HG03045 (cell line): ENCODE measurements around the gene SLC18A2.

Experiments
- ATAC-seq: cut with Tn5 transposase; IDR thresholded peaks from one replicate; pipeline ENCODE4 v1.9.1; 2021; ENCODE audit warnings: mild to moderate bottlenecking, moderate library complexity; ENCODE audit not compliant: unreplicated experiment

SLC18A2 gene

DNA sequence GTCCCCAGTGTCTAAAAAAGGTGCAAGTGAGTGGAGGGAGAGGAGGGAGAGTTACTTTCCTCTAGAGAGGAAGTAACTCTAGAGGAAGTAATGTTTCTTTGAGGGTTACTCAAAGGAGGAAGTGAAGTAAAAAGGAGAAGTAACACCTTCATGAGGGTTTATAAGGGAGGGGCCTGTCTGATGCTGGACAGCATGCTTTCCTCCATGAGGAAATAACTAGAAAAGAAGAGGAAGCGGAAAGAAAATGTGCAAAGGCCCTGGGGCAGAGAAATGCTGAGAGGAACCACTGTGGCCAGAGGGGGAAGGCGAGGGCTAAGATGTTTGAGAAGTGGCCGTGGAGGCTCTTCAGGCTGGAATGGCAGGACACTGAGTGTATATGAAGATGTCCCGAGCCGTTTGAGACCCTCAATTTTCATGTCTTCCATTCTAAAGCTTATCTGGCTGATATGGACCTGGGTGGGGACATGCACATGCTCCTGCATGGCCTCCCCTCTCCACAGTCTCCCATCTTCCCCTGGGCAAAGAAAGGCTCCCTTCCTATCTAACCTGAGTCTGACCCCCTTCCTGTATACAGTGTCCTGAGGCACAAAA is 3.4 kb upstream of the SLC18A2 start:
- no peak for ATAC-seq

DNA sequence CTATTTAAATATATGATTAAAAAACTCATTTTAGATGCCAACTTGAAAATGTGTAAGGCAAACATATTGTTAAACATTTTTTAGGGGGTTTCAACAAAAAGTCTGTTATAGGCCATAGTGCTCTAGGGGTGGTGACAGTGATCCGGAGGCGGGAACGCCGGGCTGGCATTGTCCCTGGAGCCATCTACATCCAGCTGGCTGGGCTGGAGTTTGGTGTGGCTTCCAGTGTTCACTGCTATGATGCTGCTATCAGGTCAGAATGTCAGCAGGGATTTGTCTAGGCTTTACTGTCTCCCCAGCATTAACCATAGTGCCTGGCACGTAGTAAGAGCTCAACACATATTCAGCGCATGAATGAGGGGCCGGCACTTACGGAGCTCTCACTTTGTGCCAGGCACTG is 1.9 kb upstream of the SLC18A2 start:
- ATAC-seq, result no peak

DNA sequence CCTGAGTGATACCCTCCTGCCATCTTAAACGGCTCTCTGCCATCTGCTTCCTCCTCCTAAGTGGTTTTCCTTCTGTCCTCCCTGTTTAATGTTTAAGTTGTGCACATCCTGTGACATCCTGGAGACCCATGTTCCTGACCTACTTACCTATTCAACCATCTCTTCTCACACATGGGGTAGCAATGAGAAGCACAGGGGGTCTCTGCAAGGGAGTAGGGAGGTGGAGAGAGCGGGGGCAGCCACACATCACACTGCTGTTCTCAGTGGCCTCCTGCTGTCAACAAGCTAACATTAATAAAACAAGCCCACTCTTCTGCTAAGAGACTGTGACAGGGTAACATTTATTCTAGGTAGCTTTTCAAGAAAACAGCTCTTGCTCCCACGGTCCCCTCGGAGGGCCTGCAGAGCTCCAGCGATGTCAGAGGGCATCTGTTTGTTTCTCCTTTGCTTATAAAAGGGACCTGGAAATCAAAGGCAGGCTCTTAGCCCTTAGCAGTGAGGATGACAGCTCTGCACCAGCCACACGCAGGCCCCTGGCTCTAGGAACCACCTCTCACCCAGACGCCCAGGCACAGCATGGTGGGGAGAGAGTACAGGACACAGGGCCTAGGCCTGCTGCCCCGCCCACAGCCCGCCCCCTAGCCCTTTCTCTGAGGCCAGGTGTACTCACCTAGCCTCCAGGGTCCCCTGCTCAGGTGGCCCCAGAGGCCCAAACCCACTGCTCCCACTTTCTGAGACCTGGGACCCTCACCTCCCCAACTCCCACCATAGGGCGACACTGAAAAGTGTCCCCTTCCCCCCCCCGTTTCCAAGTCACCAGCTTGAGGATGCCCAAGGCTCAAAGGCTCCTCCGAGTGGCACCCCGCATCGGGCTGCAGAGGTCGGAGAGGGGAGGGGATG is 943 bp upstream of the SLC18A2 start:
- no peak for ATAC-seq

DNA sequence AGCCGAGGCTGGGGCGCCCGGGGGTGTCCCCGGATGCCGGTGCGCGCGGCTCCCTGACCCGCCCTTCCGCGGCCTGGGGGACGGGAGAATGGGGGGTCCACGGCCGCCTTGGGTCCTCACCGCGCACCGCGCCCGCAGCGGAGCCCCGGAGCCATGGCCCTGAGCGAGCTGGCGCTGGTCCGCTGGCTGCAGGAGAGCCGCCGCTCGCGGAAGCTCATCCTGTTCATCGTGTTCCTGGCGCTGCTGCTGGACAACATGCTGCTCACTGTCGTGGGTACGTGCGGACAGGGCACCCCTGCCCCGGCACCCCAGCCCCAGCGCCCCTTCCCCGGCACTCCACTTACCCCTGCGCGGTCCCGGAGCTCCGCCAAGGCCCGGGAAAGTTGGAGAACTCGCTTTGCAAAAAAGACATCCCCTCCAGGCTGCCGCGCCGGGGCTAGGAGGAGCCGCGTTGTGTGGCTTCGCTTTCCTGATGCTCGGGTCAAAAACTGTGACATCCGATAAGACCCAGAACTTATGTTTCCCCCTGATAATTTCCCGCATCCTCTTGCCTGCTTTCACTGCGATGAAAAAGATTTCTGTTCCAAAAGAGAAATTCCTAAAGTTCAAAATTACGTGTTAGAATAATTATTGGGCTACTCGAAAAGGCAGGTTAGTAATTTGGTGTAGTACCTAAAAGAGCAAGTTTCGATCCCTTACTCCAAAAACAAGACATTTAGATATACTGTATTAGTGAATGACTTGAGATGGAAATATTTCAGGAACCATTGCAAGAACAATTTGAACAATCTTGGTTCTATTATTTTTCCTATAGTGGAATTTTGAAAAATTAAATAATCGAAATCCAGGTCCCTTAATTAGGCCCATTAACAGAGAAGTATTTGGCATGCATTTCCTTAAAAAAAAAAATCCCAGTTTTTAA is 888 bp downstream of the SLC18A2 start:
- no peak for ATAC-seq

DNA sequence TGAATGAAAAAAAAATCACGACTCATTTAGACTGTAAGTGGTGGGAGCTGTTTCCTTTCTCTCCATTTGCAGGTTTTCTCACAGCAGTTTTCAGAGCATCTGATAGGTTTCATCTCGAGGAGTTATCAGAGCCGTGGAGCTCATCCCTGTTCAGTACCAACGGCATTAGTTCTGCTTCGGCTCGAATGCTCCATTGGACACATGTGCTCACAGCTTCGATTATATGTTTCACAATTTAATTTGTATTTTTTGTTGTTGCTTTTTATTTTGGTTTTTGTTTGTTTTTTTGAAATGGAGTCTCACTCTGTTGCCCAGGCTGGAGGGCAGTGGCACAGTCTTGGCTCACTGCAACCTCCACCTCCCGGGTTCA is 1.5 kb downstream of the SLC18A2 start:
- ATAC-seq, result no peak

DNA sequence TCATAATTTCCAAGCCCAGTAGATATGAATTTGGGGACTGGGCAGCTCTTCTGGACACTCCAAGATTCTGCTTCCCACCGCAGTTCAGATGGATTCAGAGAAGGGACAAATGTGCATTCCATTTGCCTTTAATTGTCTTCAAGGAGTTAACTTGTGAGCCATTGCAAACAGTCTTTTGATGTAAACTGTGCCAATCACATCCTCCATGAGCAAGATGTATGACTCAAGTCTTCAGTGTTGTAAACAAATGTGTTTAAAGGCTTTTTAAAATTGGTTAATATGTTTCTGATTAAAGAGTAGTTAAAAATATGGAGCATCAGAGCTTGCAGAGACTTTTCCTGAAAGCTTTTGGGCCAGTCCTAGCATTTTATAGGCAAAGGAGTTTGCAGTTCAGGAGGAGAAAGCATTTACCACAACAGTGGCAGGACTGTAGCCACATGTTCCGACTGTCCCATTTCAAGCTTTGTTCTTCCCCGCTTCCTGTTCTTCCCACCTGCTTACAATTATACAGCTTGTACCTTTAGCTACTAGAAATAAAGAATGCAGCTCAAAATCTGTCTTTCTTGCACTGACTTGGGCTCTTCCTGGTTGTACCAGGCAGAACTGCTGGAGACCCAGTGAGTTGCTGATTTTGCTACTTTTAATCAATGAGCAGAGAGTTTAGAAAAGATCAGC is 6.2 kb downstream of the SLC18A2 start:
- no peak for ATAC-seq

DNA sequence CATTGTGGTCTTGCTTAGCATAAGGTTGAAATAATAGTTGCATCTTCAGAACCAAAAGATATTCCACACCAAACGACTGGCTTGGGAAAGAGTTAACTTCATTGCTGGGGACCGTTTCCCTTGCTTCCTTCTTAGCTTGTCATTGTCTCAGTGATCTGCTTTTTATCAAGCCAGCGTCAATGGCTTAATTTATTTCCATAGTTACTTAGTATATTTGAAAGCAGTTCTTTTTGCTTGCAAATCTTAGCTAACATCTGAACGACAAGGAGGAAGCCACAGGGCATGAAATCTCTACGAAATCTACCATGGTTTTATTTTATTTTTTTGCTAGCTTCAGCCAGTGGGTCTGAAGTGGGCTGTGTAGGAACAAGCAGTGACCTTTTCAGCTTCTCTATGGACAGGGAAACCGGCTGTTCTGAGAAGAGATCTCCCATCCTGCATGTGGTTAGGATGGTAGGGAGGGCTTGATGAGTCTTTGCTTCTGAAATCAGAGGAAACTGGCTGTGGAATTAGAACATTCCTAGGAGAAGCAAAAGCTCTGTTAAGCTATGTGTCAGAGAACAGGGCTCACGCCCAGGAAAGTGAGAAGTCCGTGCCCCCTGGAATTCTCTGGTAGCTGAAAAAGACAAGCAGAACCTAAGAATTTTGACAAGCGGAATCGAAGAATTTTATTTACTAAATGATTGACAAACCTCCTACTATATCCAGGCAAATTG is 8.0 kb downstream of the SLC18A2 start:
- no peak for ATAC-seq

DNA sequence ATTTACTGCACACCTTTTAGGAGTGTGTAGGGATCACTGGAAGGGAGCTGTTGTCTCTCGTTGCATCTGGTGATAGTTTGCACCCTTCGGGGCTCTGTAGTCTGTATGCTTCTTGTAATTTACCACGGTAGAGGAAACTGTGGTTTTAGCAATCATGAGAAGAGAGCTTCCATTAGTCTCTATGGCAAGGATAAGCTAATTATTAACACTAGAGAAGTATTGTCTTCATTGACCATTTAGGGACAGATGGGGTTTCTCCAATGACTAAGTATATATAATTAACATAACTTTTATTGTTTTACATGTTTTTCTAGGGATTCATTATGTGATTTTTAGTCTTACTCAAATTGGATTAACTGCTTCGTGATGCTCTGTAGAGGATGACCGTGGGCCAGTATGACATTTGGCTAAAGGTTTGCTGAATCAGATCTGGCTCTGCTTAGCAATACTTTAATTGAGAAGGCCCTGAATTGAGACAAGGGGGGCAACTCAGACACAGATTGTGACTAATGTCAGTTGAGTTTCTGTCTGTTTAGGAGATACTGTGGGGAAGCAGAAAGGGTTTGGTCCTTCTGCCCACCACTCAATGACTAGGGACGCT is 8.7 kb downstream of the SLC18A2 start:
- no peak for ATAC-seq

DNA sequence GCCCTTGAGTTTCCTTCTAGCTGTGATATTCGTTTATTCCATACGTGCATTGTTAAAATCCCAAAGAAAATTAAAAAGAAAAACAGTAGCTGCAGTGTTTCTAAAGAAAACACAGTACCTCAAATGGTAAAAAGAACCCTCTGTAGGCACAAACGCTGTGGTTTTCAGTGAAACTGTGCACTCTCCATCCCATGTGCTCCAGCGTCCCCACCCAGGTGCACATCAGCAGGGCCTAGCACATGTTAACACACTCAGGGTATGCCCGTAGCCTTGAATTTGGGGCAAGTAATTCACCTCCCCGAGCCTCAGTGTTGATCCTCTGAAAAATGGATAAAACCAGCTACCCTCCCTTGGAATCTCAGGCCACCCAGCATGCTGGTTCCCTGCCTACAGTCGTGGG is 9.5 kb downstream of the SLC18A2 start:
- no peak for ATAC-seq

DNA sequence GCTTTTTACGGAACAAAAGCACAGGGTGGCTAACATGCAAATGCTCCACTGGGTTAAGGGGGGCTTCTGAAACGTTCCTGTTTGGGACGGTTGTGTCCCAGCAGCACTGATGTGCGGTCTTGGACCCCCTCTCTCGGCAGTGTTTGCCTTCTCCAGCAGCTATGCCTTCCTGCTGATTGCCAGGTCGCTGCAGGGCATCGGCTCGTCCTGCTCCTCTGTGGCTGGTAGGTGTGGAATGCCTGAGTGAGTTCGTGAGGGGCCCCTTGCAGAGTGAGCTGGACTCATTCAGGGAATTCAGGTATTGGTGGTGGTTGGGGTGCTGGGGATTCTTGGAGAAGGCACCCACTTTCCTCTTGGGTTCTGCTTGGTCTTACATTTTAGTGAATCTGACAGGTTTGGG is 13.0 kb downstream of the SLC18A2 start:
- ATAC-seq, result no peak

DNA sequence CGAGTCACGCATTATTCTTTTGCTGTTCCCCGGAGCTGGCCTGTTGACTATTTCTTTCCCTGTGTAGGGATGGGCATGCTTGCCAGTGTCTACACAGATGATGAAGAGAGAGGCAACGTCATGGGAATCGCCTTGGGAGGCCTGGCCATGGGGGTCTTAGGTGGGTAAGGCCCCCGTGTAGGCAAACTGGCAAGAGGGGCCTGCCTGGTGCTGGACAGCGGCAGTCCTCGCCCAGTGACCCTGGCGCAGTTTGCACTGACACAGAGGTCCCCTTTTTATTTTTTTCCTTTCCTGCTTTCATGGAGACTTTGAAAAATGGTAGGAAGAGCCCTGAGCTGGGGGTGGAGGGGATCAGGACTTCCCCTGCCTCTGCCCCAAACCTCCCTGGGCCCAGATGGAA is 13.4 kb downstream of the SLC18A2 start:
- ATAC-seq, result no peak

DNA sequence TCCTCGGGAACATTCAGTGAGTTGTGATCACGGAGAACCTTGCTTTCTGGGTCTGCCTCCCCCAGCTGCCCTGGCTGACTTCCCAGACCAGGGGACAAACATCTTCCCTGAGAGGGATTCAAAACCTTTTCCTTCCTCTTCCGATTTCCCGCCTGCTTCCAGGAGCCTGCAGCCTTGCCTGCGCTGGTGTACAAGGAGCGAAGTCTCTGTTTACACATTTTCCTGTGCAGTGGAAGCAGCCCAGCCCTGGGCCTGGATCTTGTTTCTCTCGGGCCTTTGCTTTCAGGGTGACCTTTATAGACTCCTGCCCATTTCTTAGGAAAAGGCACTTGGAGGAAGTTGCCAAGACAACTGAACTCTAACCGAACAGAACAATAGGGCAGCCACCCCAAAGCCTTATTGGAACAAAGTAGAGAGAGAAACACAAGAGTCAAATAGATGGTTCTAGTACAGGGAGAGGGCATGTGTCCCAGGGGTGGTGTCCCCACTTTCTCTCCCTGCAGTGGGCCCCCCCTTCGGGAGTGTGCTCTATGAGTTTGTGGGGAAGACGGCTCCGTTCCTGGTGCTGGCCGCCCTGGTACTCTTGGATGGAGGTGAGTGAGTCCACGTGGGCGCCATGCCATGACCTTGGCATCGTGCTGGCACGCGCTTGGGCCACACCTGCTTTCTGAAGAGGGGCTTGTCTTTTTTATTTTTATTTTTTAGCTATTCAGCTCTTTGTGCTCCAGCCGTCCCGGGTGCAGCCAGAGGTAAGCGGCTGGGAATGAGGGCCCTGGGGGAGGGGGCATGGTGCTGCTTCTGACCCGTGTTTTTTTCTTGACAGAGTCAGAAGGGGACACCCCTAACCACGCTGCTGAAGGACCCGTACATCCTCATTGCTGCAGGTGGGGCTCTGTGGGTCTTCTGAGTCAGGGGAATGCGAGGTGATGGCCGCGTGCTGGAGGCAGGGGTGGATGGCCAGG is 14.1 kb downstream of the SLC18A2 start:
- no peak for ATAC-seq

DNA sequence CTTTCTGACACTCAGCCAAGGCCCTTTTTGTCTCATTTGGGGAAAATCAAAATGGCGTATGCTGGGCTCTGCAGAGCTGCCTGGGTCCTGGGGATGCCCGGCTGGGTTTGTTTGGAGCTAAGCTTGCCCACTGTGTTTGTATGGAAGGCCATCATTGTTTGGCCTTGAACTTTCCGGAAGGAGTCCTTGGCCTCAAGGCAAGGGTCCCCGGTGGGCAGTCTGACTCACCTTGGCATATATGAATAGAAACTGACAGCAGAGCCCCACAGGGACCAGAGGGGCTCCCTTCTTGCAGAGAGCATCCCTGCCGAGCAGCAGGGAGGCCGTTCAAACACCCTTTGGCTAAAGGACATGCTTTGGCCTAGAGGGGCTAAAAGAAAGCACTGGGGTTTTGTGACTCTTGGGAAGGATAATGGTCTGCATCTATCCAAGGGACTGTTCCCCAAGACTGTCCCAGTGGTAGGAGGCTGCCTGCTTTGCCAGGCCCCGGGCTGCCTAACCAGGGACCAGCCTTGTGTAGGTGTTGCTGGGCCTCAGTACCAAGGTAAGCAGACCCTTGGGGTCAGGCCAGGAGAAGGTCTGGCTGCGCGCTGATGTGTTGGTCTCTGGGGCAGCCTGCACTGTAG is 15.0 kb downstream of the SLC18A2 start:
- ATAC-seq, result no peak

DNA sequence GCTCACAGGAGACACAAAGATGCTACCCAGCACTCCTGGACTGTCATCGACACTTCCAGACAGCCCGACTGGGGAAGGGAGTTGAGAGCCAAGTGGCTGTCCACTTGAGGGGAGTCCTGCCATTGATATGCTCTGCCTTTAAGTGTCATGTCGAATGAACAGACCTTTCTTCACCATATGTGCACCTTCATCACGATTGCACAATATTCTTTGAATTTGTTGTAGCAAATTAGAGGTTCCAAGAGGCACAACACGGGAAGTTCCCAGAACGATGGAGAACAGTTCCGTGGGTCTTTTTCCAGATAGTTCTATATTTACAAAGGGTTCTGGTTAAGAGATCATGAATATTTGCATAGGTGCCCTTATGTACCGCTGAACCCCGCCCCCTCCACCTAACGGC is 16.0 kb downstream of the SLC18A2 start:
- ATAC-seq, result no peak

DNA sequence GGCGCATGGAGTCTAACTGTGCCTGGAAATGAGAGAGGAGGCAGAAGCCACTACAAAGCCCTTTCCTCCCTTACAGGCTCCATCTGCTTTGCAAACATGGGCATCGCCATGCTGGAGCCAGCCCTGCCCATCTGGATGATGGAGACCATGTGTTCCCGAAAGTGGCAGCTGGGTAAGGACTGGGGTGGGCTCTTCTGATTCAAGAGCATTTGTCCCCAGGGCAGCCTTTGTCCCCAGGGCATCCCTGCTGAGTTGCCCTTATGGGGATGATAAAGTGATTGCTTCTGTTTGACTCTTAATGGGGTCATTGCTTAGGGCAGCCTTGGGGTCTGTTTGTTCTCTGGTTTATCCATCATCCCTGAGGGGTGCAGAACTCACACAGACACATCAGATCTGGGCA is 16.8 kb downstream of the SLC18A2 start:
- no peak for ATAC-seq

DNA sequence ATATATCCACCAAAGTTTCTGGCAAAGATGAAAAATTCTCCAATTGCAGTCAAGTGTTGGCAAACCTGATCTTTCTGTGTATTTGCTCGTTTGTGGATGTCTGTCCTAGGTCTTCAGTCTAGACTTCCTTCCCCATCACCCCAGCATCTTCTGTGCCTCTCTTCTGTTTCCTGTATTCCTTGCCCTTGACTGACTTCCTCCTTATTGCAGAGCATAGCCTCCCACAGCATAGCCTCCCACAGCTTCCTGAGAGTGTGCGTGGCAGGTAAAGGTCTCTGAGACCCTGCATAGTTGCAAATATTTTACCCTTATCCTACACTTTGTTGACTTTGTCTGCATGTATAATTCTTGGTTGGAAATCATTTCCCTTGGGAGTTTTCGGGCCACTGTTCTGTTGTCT is 18.4 kb downstream of the SLC18A2 start:
- ATAC-seq, result no peak

DNA sequence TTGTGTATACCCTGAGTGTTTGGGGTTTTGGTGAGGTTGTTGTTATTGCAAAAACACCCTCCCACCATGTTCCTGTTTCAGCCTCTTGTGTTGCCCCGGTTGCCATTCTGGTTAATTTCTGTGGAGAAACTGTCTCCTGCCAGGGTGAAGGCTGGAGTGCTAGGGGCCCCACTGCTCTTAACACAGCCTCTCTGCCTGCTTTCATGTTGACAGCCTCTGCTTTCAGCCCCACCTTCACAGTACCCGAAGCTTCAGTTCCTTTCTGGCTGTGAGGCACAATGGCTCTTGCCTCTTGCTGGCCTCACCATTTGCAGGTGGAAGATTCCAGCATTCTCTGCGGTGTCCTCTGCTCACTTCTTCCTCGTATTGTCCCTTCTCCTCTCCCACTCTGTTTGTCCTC is 19.2 kb downstream of the SLC18A2 start:
- no peak for ATAC-seq

DNA sequence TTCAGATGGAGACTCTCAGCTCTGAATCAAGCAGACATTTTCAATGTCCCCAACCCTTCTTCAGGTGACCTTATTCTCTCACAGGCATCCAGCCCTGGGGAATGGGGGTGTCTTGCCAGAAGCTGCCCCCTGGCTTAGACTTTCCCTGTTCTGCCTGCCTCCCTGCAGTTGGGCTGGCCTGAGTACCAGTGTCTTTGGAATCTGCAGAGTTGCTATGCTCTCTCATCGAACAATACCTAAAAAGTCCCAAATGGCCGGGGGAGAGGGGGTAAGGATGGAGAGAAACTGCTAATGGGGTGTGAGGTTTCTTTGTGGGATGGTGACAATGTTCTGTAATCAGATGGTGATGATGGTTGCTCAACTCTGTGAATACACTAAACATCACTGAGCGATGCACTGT is 20.6 kb downstream of the SLC18A2 start:
- ATAC-seq, result no peak
